ENCODE measurements around the gene SFRP5.

Gene SFRP5

DNA sequence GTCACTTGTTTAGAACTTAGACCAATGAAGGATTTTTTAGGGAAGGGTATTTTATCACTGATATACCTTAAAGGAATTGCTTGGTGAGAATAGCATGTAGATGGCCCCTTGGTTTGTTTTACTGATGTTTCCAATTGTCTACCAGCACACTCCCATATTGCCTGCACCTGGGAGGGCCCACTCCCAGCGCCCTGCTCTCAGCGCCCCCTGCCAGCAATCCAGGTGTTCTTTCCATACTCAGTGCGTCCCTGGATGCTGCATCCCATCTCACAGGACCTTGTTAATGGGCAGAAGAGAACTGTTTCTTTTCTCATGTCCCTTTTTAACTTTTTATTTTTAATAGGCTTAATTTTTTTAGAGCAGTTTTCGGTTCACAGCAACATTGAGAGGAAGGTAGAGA lies 24.1 kb upstream of the SFRP5 start:
- no peaks in the 10 kb centered on the region for H3K36me3 Mint-ChIP-seq
- peaks cover 3% of the 10 kb centered on the region for H3K9me3 Mint-ChIP-seq
- peaks cover 4% of the 10 kb centered on the region for H3K4me1 Mint-ChIP-seq
- no peak overlapping the region for H3K4me3 Mint-ChIP-seq
- no peak for ATAC-seq
- no peak overlapping the region for H3K27ac Mint-ChIP-seq
- H3K27me3 Mint-ChIP-seq: peaks cover 45% of the 10 kb centered on the region

DNA sequence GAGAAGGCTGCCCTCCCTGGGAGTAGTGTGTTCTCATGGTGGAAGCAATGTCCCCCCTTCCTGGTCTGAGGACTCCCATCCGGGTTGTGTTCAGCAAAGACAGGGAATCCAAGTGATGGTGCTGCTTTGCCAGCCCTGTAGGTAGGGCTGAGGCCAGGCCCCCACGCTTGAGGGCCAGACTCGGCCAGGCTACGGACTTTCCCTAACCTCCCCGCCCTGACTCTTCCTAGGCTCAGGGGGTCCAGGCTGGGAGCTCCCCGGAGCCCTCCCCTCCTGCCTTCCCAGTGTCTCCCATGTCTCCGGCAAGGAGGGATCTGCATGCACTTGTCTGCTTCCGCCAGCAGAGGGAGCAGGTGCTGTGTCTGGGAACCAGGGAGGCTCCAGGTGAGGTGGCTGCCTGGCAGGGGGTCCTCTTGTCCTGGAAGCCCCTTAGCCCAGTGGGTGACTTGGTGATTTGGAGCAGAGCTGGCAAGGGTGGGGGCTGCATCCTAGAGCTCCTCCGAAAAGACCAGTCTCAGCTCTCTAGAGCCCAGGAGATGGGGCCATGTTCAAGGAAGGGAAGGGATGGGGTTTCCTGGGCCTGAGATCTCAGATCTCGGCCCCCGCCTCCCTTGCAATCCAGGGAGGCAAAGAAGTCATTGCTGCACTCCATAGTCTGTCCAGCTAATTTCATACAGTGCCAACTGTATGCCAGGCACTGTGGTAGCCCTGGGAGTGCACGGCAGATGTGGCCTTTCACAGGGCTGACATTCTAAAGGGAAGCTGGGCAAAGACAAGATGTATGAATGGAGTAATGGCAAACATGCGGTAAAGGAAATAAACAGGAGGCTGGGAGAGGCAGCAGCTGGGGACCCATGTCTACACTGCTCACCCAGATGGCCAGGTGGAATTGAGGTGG lies 20.3 kb upstream of the SFRP5 start:
- no peak overlapping the region for H3K4me3 Mint-ChIP-seq
- H3K27ac Mint-ChIP-seq: no peak overlapping the region
- peaks cover 42% of the 10 kb centered on the region for H3K27me3 Mint-ChIP-seq

DNA sequence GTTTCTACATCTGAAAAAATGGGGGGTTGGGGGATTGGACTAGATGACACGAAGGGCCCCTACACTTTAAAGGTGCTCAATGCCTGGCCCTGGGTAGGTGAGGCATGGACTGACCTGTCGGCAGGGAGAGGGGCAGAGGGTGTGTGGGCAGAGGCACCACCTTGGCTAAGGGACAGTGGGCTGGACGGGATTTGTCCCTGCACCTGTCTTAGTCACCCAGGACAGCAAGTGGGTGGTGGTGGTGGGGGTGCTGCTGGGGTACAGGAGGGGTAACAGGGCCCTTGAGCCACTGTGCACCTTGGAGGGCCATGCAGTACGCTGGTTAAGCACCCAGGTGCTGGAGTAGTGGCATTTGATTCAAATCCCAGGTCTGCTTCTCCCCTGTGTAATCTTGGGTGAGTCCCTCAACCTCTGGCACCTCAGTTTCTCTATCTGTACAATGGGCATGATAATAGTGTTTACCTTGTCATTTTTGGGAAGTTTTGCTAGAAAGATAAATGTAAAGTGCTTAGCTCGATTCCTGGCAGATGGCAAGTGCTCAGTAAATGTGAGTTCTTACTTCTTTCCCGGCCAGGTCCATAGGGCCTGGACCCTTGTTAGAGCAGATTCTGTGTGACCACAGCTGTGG lies 18.1 kb upstream of the SFRP5 start:
- Mint-ChIP-seq H3K27ac (no peak overlapping the region), H3K27me3 (peaks cover 46% of the 10 kb centered on the region), H3K4me1 (peaks cover 4% of the 10 kb centered on the region), H3K9me3 (no peaks in the 10 kb centered on the region), H3K4me3 (no peak overlapping the region), H3K36me3 (no peaks in the 10 kb centered on the region)
- ATAC-seq: no peak

More for the DNA sequence above, 20.3 kb upstream of the SFRP5 start:
- peaks cover 4% of the 10 kb centered on the region for H3K4me1 Mint-ChIP-seq
- no peaks in the 10 kb centered on the region for H3K36me3 Mint-ChIP-seq
- ATAC-seq: peak; percentile 53
- H3K9me3 Mint-ChIP-seq: no peaks in the 10 kb centered on the region

GRCh38 chr10:97788552-97789442 lies 17.0 kb upstream of the SFRP5 start:
- Mint-ChIP-seq H3K36me3 (no peaks in the 10 kb centered on the region), H3K27ac (no peak overlapping the region), H3K27me3 (peaks cover 46% of the 10 kb centered on the region), H3K4me1 (peaks cover 4% of the 10 kb centered on the region), H3K9me3 (no peaks in the 10 kb centered on the region), H3K4me3 (no peak overlapping the region)
- no peak for ATAC-seq

GRCh38 chr10:97785731-97786130 lies 13.9 kb upstream of the SFRP5 start:
- Mint-ChIP-seq H3K4me3 (no peak overlapping the region), H3K36me3 (no peaks in the 10 kb centered on the region), H3K4me1 (peaks cover 5% of the 10 kb centered on the region), H3K9me3 (no peaks in the 10 kb centered on the region), H3K27me3 (peaks cover 32% of the 10 kb centered on the region), H3K27ac (no peak overlapping the region)
- ATAC-seq: no peak

- Mint-ChIP-seq H3K27me3 (peaks cover 32% of the 10 kb centered on the region), H3K4me1 (peaks cover 6% of the 10 kb centered on the region), H3K4me3 (no peak overlapping the region), H3K9me3 (no peaks in the 10 kb centered on the region), H3K36me3 (no peaks in the 10 kb centered on the region), H3K27ac (no peak overlapping the region)
- no peak for ATAC-seq
Measured at GRCh38 chr10:97785231-97785630, 13.4 kb upstream of the SFRP5 start.

GRCh38 chr10:97784200-97784810 lies 12.5 kb upstream of the SFRP5 start:
- Mint-ChIP-seq H3K27ac (no peak overlapping the region), H3K4me3 (no peak overlapping the region)

DNA sequence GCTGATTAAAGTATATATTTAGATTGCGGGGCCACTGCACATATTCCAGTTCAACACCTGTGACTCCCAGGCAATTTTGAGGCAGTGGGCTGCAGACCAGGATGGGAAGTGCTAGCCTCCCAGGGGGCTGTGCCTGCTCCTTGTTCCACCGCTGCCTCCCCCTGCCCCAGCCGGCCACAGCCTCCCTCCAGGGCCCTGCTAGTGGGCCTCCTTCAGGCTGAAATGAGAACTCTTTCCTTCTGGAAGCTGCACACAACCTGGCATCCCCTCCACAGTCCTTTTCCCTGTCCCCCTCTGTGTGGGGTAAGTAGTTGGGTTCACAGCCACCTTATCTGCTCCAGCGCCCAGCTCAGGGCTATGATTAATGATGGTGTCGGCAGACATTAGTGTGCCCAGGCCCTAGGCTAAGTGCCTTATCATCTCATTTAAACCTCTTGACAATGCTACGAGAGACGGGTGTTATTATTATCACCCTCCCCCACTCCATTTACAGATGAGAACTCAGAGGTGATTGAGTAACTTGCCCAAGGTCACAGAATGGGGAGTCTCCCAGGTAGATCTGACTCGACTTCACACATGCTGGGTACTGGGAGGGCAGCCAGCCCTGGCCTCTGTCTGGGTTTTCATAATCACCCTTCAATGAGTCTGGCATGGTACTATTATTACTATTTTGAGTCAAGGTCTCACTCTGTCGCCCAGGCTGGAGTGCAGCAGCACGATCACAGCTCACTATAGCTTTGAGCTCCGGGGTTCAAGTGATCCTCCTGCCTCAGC lies 10.8 kb upstream of the SFRP5 start:
- Mint-ChIP-seq H3K27ac (no peak overlapping the region), H3K4me1 (peaks cover 6% of the 10 kb centered on the region), H3K4me3 (no peak overlapping the region), H3K9me3 (no peaks in the 10 kb centered on the region), H3K36me3 (no peaks in the 10 kb centered on the region), H3K27me3 (peaks cover 10% of the 10 kb centered on the region)
- ATAC-seq: no peak

More at GRCh38 chr10:97784200-97784810, 12.5 kb upstream of the SFRP5 start:
- peaks cover 22% of the 10 kb centered on the region for H3K27me3 Mint-ChIP-seq
- ATAC-seq: no peak
- H3K36me3 Mint-ChIP-seq: no peaks in the 10 kb centered on the region
- H3K4me1 Mint-ChIP-seq: peaks cover 6% of the 10 kb centered on the region
- H3K9me3 Mint-ChIP-seq: no peaks in the 10 kb centered on the region

DNA sequence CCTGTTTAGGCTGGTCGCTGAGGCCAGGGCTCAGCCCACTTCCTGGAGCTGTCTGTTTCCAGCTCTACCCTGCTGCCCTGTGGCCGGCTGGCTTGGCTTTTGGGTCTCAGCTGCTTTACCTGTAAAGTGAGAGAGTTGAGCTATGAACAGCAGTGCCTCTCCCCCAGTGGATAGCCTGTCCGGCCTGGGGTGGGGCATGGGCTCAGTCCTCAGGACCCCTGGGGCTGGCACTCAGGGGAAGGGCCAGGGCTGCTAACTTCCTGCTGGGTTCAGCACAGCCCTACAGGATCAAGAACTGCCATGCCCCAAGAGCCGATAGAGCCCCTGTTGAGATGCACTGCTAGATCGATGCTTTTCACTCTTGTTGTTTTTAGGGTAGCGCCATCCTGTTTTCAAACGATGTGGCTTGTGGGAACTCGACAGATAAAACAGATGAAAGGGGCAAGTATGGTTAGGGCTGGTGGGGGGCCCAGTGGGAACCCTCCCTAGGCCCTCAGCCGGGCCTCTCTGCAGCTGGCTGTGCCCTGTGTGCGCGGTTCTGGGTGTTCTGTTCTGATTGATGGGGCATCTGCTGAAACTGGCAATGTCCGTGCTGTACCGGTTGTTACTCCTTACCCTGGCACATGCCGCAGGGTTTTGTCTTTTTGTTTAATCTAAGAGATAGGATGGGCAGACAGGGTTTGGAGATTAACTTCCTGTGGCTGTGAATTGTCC lies 10.0 kb upstream of the SFRP5 start:
- H3K27me3 Mint-ChIP-seq: peaks cover 1% of the 10 kb centered on the region
- no peak for ATAC-seq
- no peaks in the 10 kb centered on the region for H3K36me3 Mint-ChIP-seq
- no peaks in the 10 kb centered on the region for H3K9me3 Mint-ChIP-seq
- H3K4me3 Mint-ChIP-seq: no peak overlapping the region
- no peak overlapping the region for H3K27ac Mint-ChIP-seq
- H3K4me1 Mint-ChIP-seq: peaks cover 6% of the 10 kb centered on the region

DNA sequence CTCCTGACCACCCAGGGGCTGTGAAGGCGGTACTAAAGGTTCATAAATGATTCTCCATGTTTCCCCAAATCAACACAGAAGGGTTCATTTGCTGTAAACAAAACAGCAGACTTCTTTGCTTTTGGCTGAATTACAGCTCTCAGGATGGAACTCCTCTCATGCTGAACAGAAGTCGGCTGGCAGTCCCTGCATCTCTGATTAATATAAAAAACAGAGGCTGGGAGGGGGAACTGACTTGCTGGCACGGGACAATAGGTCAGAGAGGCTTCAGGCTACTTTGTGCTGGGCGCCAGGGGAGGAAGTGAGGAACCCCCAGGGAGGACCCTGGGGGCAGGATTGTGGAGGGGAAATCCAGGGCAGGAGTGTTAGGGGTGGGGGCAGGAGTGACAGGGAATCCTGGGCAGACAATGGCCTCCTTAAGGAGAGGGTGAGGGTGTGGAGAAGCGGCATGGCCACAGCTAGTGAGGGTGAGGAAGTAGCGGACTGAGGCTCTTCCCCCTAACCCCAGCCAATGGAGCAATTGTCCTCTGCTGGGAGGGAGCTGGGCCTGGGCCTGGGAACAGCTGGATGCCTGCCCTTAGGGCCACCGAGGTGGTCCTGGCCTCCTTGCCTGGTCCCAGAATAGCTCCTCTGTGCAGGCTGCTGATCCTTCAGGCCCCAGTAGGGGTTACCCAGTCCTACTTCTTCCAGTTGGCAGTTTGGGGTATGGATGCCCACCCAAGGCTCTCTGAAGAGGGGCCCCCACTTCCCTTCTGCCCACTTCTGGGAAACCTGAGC lies 9.2 kb upstream of the SFRP5 start:
- no peaks in the 10 kb centered on the region for H3K36me3 Mint-ChIP-seq
- H3K9me3 Mint-ChIP-seq: no peaks in the 10 kb centered on the region
- ATAC-seq: no peak
- no peaks in the 10 kb centered on the region for H3K27me3 Mint-ChIP-seq
- H3K4me1 Mint-ChIP-seq: peaks cover 6% of the 10 kb centered on the region
- H3K27ac Mint-ChIP-seq: no peak overlapping the region
- H3K4me3 Mint-ChIP-seq: no peak overlapping the region

DNA sequence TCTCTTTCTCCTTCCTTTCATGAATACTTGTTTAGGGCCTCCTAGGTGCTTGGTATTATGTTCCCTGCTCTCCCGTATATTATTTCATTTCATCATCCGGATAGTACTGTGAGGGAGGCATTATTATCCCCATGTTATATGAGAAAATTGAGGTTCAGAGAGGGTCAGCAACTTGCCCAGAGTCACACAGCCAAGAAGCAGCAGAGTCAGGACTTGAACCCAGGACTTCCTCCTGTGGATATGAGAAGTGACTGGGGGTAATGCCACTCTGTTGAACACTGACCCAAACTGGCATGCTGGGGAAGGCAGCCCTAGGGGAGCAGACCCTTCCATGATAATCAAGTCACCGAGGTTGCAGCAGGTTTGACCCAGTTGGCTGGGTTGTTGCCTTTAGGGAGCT lies 8.2 kb upstream of the SFRP5 start:
- Mint-ChIP-seq H3K27me3 (no peaks in the 10 kb centered on the region), H3K4me3 (no peak overlapping the region), H3K27ac (no peak overlapping the region), H3K36me3 (no peaks in the 10 kb centered on the region), H3K9me3 (no peaks in the 10 kb centered on the region), H3K4me1 (peaks cover 6% of the 10 kb centered on the region)
- ATAC-seq: no peak

DNA sequence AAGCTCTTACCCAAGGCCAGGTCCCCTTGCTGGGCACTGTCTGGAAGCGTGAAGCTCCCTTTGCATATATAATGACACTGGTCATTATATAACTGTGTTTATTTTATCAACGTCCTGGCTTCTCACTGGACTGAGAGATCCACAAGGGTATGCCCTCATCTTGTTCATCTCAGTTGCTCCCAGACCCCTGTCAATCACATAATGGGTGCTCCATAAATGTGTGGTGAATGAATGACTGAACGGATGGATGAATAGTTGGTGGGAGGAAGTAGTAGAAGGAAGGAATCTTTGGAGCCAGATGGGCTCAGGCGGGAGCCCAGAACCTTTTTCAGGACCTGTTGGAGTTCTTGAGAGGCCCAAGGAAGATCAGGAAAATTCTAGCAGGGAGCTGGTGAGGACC lies 7.7 kb upstream of the SFRP5 start:
- Mint-ChIP-seq H3K27ac (no peak overlapping the region), H3K27me3 (no peaks in the 10 kb centered on the region), H3K36me3 (no peaks in the 10 kb centered on the region), H3K4me1 (peaks cover 6% of the 10 kb centered on the region), H3K9me3 (no peaks in the 10 kb centered on the region), H3K4me3 (no peak overlapping the region)
- no peak for ATAC-seq

Measured in stimulated activated memory B cell treated with anti-CD40 and anti-IgM and Interleukin-4, amounts not matched to agents 10 μg/mL and 1 μg/mL and 100 μg/mL, for 72 hours (primary cell).